TTC549 (cell line): ENCODE measurements around the gene PRUNE1.

Source experiments
- FAIRE-seq: peaks from 2 replicates; lab custom pipeline; 2012; peaks lifted over from hg19 to GRCh38; lab: Jason Lieb, UNC

Gene PRUNE1, protein sequence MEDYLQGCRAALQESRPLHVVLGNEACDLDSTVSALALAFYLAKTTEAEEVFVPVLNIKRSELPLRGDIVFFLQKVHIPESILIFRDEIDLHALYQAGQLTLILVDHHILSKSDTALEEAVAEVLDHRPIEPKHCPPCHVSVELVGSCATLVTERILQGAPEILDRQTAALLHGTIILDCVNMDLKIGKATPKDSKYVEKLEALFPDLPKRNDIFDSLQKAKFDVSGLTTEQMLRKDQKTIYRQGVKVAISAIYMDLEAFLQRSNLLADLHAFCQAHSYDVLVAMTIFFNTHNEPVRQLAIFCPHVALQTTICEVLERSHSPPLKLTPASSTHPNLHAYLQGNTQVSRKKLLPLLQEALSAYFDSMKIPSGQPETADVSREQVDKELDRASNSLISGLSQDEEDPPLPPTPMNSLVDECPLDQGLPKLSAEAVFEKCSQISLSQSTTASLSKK

GRCh38 chr1:151008244-151009205 lies at the start of gene PRUNE1:
Gene PRUNE1 (plus strand): TSS chr1:151008449. CDS start chr1:151008633, 184 bp downstream.
- FAIRE-seq: peak; percentile 94

DNA sequence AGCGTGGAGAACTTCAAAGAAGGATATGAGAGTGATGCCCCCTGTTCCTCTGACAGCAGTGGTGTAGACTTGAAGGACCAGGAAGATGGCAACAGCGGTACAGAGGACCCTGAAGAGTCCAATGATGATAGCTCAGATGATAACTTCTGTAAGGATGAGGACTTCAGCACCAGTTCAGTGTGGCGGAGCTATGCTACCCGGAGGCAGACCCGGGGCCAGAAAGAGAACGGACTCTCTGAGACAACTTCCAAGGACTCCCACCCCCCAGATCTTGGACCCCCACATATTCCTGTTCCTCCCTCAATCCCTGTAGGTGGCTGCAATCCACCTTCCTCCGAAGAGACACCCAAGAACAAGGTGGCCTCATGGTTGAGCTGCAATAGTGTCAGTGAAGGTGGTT lies 47.6 kb upstream of the PRUNE1 start:
- FAIRE-seq: no peak

DNA sequence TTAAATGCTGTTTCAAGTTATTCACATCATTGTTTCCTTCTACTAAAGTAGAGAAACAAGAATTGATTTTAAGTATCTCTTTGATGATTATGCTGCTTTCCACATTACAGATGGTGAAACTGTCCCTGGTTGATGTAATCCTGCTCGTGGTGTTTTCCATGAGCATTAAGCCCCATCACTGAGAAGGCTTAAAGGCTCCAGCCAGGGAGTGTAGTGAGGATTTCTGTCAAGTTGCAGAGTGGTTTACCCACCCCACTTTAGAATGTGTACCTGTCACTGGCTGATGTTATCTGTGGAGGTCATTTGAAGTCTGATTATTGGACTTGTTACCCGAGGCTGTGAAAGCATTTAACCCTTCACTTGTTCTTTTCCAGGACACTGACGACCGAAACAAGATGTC lies 46.5 kb upstream of the PRUNE1 start:
- FAIRE-seq: no peak

DNA sequence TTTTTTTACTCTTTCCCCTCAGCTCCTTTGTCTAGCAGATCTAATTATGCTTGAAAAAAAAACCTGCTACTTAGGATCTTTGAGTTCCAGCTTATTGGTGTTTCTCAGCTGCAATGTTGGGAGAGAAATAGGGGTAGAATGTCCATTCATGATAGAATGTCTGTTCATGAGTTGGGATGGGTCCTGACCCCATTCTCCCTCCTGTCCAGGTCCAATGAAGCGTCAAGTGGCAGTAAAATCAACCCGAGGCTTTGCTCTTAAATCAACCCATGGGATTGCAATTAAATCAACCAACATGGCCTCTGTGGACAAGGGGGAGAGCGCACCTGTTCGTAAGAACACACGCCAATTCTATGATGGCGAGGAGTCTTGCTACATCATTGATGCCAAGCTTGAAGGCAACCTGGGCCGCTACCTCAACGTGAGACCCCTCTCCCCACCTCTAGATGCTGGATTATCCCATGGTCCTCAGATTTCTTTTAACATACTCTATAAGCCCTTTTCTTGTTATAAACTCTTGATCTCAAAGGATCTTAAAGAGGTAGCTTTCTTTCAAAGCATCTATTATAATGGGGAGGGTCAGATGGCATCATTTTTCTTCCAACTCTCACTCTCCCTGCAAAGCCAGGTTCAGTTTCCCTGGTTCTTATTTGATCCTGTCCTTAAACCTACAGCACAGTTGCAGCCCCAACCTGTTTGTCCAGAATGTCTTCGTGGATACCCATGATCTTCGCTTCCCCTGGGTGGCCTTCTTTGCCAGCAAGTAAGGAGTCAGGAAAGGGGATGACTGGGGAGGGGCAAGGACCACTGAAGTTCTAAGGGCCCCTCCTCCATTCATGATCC lies 44.7 kb upstream of the PRUNE1 start:
- no peak for FAIRE-seq

GRCh38 chr1:150964164-150964489 lies 44.1 kb upstream of the PRUNE1 start:
- no peak for FAIRE-seq

- FAIRE-seq: no peak
Measured at GRCh38 chr1:150965605-150966004, 42.6 kb upstream of the PRUNE1 start.

DNA sequence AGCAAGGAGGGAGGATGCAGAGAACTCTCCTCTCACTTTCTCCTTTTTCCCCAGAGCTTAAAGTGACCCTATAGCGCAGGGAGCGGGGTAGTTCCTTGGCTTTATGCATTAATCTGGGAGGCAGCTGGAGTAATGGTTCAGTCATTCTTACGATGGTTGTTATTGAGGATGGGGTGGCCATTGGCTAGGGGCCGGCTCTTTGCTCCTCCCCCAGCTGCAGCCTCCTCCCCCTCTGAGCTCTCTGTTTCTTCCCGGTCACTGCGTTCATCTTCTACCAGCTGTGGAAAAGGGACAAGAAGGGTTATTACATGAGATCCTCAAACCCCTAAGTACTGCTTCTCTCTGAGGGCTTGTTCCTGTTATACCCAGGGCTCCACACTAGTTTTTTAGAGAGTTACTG lies 42.2 kb upstream of the PRUNE1 start:
- no peak for FAIRE-seq

DNA sequence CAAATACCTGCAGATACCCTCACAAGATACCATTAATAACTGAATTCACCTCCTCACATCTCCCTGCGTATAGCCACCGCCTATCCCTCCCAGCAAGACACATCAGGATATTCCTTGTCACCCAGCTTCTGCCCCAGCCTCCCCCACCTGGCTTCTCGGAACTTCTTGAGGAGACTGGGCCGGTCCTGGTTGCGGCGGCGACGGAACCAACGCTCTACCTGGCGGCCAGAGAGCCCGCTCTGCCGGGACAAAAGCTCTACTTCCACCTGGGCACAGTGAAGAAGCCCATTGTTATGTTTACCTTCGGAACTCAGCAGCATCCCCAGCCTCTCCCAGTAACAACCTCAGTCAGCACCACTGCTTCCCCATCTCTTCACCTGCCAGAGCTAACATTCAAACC lies 40.3 kb upstream of the PRUNE1 start:
- no peak for FAIRE-seq

DNA sequence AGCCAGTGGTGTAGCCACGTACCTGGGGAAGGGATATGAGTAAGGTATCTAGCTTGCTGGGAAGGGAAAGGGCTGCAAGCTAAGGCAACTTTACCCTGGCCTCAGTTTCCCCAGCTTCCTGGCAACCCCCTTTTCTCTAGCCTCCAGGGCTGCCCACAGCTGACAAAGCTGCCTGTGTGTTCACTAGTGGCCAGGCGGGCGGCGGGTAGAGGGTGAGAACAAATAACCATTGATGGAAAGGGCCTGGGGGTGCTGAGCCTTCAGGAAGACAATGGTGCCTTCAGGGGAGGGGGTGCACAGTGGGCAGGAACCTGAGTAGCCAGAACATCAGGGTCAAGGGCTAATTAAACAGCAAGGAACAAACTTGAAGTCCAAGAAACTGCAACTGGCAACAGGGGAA lies 39.8 kb upstream of the PRUNE1 start:
- no peak for FAIRE-seq

- no peak for FAIRE-seq
Measured at GRCh38 chr1:150969626-150970025, 38.6 kb upstream of the PRUNE1 start.

DNA sequence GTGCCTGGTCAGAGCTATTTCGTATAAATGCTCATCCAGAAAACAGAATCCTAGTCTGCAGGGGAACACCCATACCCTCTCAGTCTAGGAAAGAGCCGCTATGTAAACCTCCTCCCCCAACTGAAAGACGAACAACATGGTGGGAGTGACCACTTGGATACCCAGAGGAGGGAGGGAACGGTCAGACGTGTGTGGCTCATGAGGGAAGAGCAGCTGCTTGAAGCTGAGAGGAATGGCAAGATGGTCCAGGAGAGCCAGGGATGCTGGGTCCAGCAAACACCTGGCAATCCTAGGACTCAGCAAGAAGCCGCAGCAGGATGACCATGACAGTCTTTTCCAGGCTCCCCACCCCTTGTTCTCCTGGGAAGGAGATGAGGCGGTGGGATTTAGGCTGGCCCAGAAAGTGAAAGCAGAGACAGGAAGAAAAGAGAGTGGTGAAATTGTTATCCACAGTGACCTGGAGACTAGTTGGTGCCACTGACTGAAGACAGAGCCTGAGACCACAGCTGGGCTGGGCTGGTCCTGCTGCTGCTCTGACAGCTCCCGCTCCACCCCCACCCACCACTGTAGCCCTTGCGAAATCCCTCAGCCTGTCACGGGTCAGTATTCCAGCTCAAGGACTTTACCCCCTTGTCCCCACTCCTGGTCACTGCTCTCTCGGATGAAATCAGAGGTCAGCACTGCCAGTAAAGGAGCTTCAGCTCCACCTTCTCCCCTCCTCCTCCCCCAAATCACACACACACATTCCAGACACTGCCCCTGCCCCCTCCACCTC lies 37.3 kb upstream of the PRUNE1 start:
- FAIRE-seq: no peak

- FAIRE-seq: no peak
Measured at GRCh38 chr1:150971583-150972416, 36.4 kb upstream of the PRUNE1 start.

GRCh38 chr1:150972417-150972940 lies 35.8 kb upstream of the PRUNE1 start:
- no peak for FAIRE-seq

GRCh38 chr1:150973258-150973835 lies 34.9 kb upstream of the PRUNE1 start:
- no peak for FAIRE-seq

DNA sequence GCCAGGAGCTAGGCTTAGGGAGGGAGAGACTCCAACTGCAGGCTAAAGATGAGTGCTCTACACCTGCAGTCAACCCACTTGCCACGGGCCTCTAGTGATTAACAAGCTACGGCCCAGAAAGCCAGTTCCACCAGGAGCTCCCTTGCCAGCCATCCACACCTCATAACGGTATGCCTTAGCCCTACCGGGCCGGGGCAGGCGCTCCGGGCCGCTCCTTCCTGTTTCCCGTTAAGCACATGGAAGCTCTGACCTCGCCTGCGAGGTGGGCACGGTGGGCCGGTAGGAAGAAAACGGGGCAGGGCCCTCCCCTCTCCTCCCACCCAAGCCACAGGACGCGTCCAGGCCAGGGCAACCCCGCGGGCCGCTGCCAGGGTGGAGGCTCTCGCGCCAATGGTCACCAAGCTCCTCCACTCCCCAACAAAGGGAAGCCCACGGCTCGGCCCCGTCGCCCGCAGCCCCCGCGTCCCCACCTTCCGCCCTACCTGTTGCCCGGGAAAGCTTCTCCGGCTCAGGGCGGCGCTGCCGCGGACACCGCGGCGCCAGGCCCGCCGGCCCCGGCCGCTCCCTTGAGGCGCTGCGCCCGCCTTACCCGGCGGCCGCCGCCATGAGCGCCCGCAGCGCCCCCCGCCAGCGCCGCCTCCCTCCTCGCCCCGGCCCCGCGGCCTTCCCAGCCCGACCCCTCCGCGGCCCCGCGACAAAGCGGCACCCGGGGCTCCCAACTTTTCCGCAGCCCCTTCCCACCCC lies 34.2 kb upstream of the PRUNE1 start:
- no peak for FAIRE-seq

- FAIRE-seq: no peak
Measured at GRCh38 chr1:150974580-150975478, 33.4 kb upstream of the PRUNE1 start, which contains the start of gene CERS2. Gene CERS2 (minus strand): TSS chr1:150974835. CDS start chr1:150969090, 5,745 bp downstream.

- no peak for FAIRE-seq
Measured at GRCh38 chr1:150976401-150976821, 31.8 kb upstream of the PRUNE1 start.
